IMR-90 (cell line): Measurements from ENCODE around the gene RXRG. TPM values are rescaled to one million over a fixed set of nuclear protein-coding genes. Genes with fewer than 3 reads are reported as not detected.

Experiments
- ATAC-seq: fragments of 200-7000 bp; cut with Tn5 transposase; 2 replicates; pipeline ENCODE4 v1.9.1; 2020; ENCODE audit warnings: low read depth, mild to moderate bottlenecking, moderate library complexity
- BruUV-seq: library from RNA; stranded (reverse); fragments of 400-500 nt; replicated peaks from 2 replicates; lab custom pipeline; 2021; lab: Mats Ljungman, UMichigan
- CTCF ChIA-PET: fragments of 300-600 bp; formaldehyde crosslinking; extraction: SDS; loops from one replicate; lab custom pipeline; 2021; ENCODE audit warnings: antibody characterized with exemption; lab: Yijun Ruan, JAX
- POLR2A ChIA-PET: fragments of 300-600 bp; sonication (Branson Sonifier 250); formaldehyde crosslinking; loops from one replicate; lab custom pipeline; 2022; ENCODE audit warnings: antibody characterized with exemption; ENCODE audit not compliant: unreplicated experiment; lab: Charles Lee
- DNase-seq: peaks from one replicate; pipeline ENCODE4 v3.0.0; 2013
- H2AFZ ChIP-seq: replicated peaks from 2 replicates; pipeline ENCODE3; 2013; ENCODE audit warnings: low read length, mild to moderate bottlenecking; ENCODE audit not compliant: poor library complexity
- H2AK5ac ChIP-seq: 2 replicates; pipeline ENCODE4 v1.6.1; 2013; ENCODE audit warnings: low read depth, low read length, inconsistent platforms
- H2AK9ac ChIP-seq: replicated peaks from 2 replicates; pipeline ENCODE3; 2013; ENCODE audit warnings: mild to moderate bottlenecking, low read depth, low read length, moderate library complexity; ENCODE audit not compliant: poor library complexity
- H2BK120ac ChIP-seq: 2 replicates; pipeline ENCODE4 v1.6.1; 2013; ENCODE audit warnings: low read depth, low read length, inconsistent platforms
- H2BK15ac ChIP-seq: 3 replicates; pipeline ENCODE4 v1.6.1; 2013; ENCODE audit warnings: low read depth, low read length, inconsistent platforms
- H2BK20ac ChIP-seq: 2 replicates; pipeline ENCODE4 v1.6.1; 2013; ENCODE audit warnings: low read depth, mild to moderate bottlenecking, inconsistent platforms, low read length, moderate library complexity
- H2BK5ac ChIP-seq: 2 replicates; pipeline ENCODE4 v1.6.1; 2013; ENCODE audit warnings: mild to moderate bottlenecking, low read depth, low read length, inconsistent platforms; ENCODE audit not compliant: poor library complexity, severe bottlenecking
- H3K14ac ChIP-seq: replicated peaks from 2 replicates; pipeline ENCODE4 v1.6.1; 2013; ENCODE audit warnings: low read depth, low read length, inconsistent platforms
- H3K18ac ChIP-seq: 2 replicates; pipeline ENCODE4 v1.6.1; 2013; ENCODE audit warnings: low read depth, low read length, control low read depth
- H3K23ac ChIP-seq: 2 replicates; pipeline ENCODE4 v1.6.1; 2013; ENCODE audit warnings: low read depth, low read length, inconsistent platforms
- H3K27ac ChIP-seq: 2 replicates; pipeline ENCODE4 v1.5.1; 2013; ENCODE audit warnings: mild to moderate bottlenecking, control low read depth, low read length; ENCODE audit not compliant: insufficient read depth
- H3K27me3 ChIP-seq: 2 replicates; pipeline ENCODE4 v1.6.1; 2013; ENCODE audit warnings: low read length; ENCODE audit not compliant: control insufficient read depth, insufficient read depth
- H3K36me3 ChIP-seq: 2 replicates; pipeline ENCODE4 v1.6.1; 2013; ENCODE audit warnings: low read length, mixed read lengths; ENCODE audit not compliant: control insufficient read depth, insufficient read depth
- H3K4ac ChIP-seq: 2 replicates; pipeline ENCODE4 v1.6.1; 2013; ENCODE audit warnings: low read depth, low read length, inconsistent platforms
- H3K4me1 ChIP-seq: 2 replicates; pipeline ENCODE4 v1.6.1; 2013; ENCODE audit warnings: low read length, mixed read lengths; ENCODE audit not compliant: control insufficient read depth, insufficient read depth
- H3K4me2 ChIP-seq: 2 replicates; pipeline ENCODE4 v1.6.1; 2013; ENCODE audit warnings: low read depth, mild to moderate bottlenecking, control low read depth, low read length, moderate library complexity
- H3K4me3 ChIP-seq: 2 replicates; pipeline ENCODE4 v1.5.1; 2013; ENCODE audit warnings: low read depth, mild to moderate bottlenecking, control low read depth, low read length, moderate library complexity; ENCODE audit not compliant: insufficient read depth
- H3K56ac ChIP-seq: 2 replicates; pipeline ENCODE4 v1.6.1; 2013; ENCODE audit warnings: low read length, inconsistent platforms; ENCODE audit not compliant: insufficient read depth; ENCODE audit errors: extremely low read depth
- H3K79me1 ChIP-seq, 2 experiments: 2 replicates each; pipeline ENCODE4 v1.6.1; 2013; ENCODE audit warnings: low read length in 2 of 2, inconsistent platforms in 1 of 2, low read depth in 1 of 2
- H3K9ac ChIP-seq: 2 replicates; pipeline ENCODE4 v1.6.1; 2013; ENCODE audit warnings: low read depth, low read length, control low read depth
- H3K9me1 ChIP-seq: 2 replicates; pipeline ENCODE4 v1.6.1; 2013; ENCODE audit warnings: low read length, inconsistent platforms; ENCODE audit not compliant: insufficient read depth
- H3K9me3 ChIP-seq: 2 replicates; pipeline ENCODE4 v1.6.1; 2013; ENCODE audit warnings: low read length; ENCODE audit not compliant: control insufficient read depth, insufficient read depth
- H4K20me1 ChIP-seq: 2 replicates; pipeline ENCODE4 v1.6.1; 2013; ENCODE audit warnings: low read length, inconsistent platforms; ENCODE audit not compliant: insufficient read depth
- H4K5ac ChIP-seq: 2 replicates; pipeline ENCODE4 v1.6.1; 2013; ENCODE audit warnings: mild to moderate bottlenecking, low read depth, low read length, control low read depth
- H4K8ac ChIP-seq, 2 experiments: 2 replicates each; pipeline ENCODE4 v1.6.1; 2013; ENCODE audit warnings: low read depth in 2 of 2, low read length in 2 of 2, control low read depth in 1 of 2, inconsistent platforms in 1 of 2
- H4K91ac ChIP-seq: 2 replicates; pipeline ENCODE4 v1.6.1; 2013; ENCODE audit warnings: low read depth, low read length, inconsistent platforms; ENCODE audit not compliant: insufficient read depth
- BHLHE40 ChIP-seq: fragments of 150-350 bp; IDR thresholded peaks from 2 replicates; pipeline ENCODE4 v1.6.1; 2016; ENCODE audit warnings: mild to moderate bottlenecking, low read depth, low read length
- CEBPB ChIP-seq: IDR thresholded peaks from 2 replicates; pipeline ENCODE4 v1.6.1; 2012; ENCODE audit warnings: low read depth, low read length, improper control_type of control experiment
- CHD1 ChIP-seq: IDR thresholded peaks from 2 replicates; pipeline ENCODE4 v1.6.1; 2012; ENCODE audit warnings: low read depth, low read length, improper control_type of control experiment
- CTCF ChIP-seq: conservative IDR thresholded peaks from 2 replicates; pipeline ENCODE4 v1.5.1; 2012; ENCODE audit warnings: mild to moderate bottlenecking, low read depth, low read length, improper control_type of control experiment
- ELK1 ChIP-seq: fragments of 150-350 bp; IDR thresholded peaks from 2 replicates; pipeline ENCODE4 v1.6.1; 2016; ENCODE audit warnings: low read depth, mild to moderate bottlenecking, low read length, moderate library complexity, borderline replicate concordance
- MAFK ChIP-seq: IDR thresholded peaks from 2 replicates; pipeline ENCODE4 v1.6.1; 2012; ENCODE audit warnings: low read depth, low read length, improper control_type of control experiment
- MAZ ChIP-seq: IDR thresholded peaks from 2 replicates; pipeline ENCODE4 v1.6.1; 2012; ENCODE audit warnings: low read depth, mild to moderate bottlenecking, low read length, improper control_type of control experiment, moderate library complexity, borderline replicate concordance
- MXI1 ChIP-seq: IDR thresholded peaks from 2 replicates; pipeline ENCODE4 v1.6.1; 2012; ENCODE audit warnings: low read depth, mild to moderate bottlenecking, low read length, moderate library complexity, borderline replicate concordance
- POLR2A ChIP-seq: IDR thresholded peaks from 2 replicates; pipeline ENCODE4 v1.6.1; 2012; ENCODE audit warnings: mild to moderate bottlenecking, low read depth, low read length
- RAD21 ChIP-seq: IDR thresholded peaks from 2 replicates; pipeline ENCODE4 v1.6.1; 2012; ENCODE audit warnings: low read length, improper control_type of control experiment
- RCOR1 ChIP-seq: IDR thresholded peaks from 2 replicates; pipeline ENCODE4 v1.6.1; 2012; ENCODE audit warnings: mild to moderate bottlenecking, low read length, improper control_type of control experiment; ENCODE audit not compliant: insufficient replicate concordance
- WGBS, 2 experiments: methylation state at CpG; one replicate each; pipeline versions ENCODE4 v1.1.5 to v1.1.7; 2013; ENCODE audit warnings: missing lambda C conversion rate in 2 of 2; ENCODE audit not compliant: insufficient read length in 1 of 2; ENCODE audit errors: extremely low coverage in 2 of 2; 5-methylcytosine and 5-hydroxymethylcytosine counted together
- dilution Hi-C: fragments of 300-500 bp; cut with HindIII; formaldehyde crosslinking; loops from one replicate; pipeline ENCODE4 v1.14.3; 2018; ENCODE audit warnings: low sequenced_read_pairs; ENCODE audit not compliant: unreplicated experiment
- in situ Hi-C: fragments of 300-500 bp; cut with MboI; formaldehyde crosslinking; loops from 3 replicates; pipeline ENCODE4 v1.14.3; 2019; ENCODE audit warnings: low sequenced_read_pairs, inconsistent platforms, mixed read lengths
- intact Hi-C: fragments of 100-400 bp; cut with micrococcal nuclease; formaldehyde crosslinking; loops from 2 replicates; pipeline ENCODE4 v1.10.0; 2022
- polyA plus RNA-seq, 3 experiments: library from polyadenylated mRNA; depleted of rRNA; stranded (reverse); fragments of >200 nt; gene quantifications; 2 replicates each; pipeline ENCODE4 v1.2.3, GENCODE V29; 2012; ENCODE audit warnings: low replicate concordance in 1 of 3
- total RNA-seq: library from RNA; depleted of rRNA; stranded (reverse); fragments of >200 nt; gene quantifications from 2 replicates; pipeline ENCODE4 v1.2.3, GENCODE V29; 2012

Gene RXRG
- total and polyA plus RNA-seq, 2 of the 4 experiments (the other 2 are of a cell fraction), result not detected

GRCh38 chr1:165425621-165426020 lies 19.3 kb downstream of the RXRG start:
- ChIA-PET POLR2A (no interaction called here), CTCF (no interaction called here)
- intact Hi-C loops (no loop called here), dilution Hi-C loops (no loop called here), in situ Hi-C loops (no loop called here)
- Histone ChIP-seq H2BK15ac (no peak overlapping the region), H3K79me1 (no peaks in the 10 kb centered on the region), H3K4ac (no peak overlapping the region), H2AK9ac (no peak overlapping the region), H4K8ac (no peak overlapping the region), H3K36me3 (no peaks in the 10 kb centered on the region), H3K4me3 (no peak overlapping the region), H2AK5ac (no peak overlapping the region), H3K18ac (no peak overlapping the region), H3K27me3 (peaks cover 1% of the 10 kb centered on the region; the same call in 1 of the 2 replicates), H2BK120ac (no peak overlapping the region), H2BK20ac (no peak overlapping the region), H2BK5ac (no peak overlapping the region), H3K27ac (no peak overlapping the region), H3K14ac (no peak overlapping the region), H3K56ac (no peak overlapping the region), H3K9me3 (no peaks in the 10 kb centered on the region), H2AFZ (no peak overlapping the region), H4K91ac (no peak overlapping the region), H3K9me1 (no peaks in the 10 kb centered on the region), H3K23ac (no peak overlapping the region), H3K9ac (no peak overlapping the region), H4K20me1 (no peaks in the 10 kb centered on the region), H4K5ac (no peak overlapping the region), H3K4me2 (no peak overlapping the region), H3K4me1 (no peaks in the 10 kb centered on the region)
- no CpG with 5 or more reads among the region's 2 CpGs for WGBS, 2 experiments
- TF ChIP-seq POLR2A, result no peak
- no peak for TF ChIP-seq ELK1
- no peak for TF ChIP-seq RAD21
- TF ChIP-seq RCOR1, result no peak
- TF ChIP-seq CHD1, result no peak
- no peak for TF ChIP-seq CEBPB
- TF ChIP-seq CTCF, result no peak
- no peak for TF ChIP-seq MAZ
- TF ChIP-seq MXI1, result no peak
- TF ChIP-seq BHLHE40, result no peak
- no peak for TF ChIP-seq MAFK
- ATAC-seq (no peak), DNase-seq (no peak)
- BruUV-seq, result no TSS peak
